SK-N-MC (cell line): Measurements from ENCODE around the gene JMJD1C.
"Not testable (repeated sequence)": the region's sequence is repeated elsewhere in the genome, so short reads cannot be mapped to it uniquely, and the experiment has no call there.

Experiments used
- DNase-seq: peaks from one replicate; pipeline ENCODE4 v3.0.0-alpha.2; 2011; ENCODE audit warnings: low read depth, low spot score
- H3K27ac ChIP-seq: fragments of 200-600 bp; sonication (generic); 2 replicates; pipeline ENCODE4 v1.5.1; 2016; ENCODE audit warnings: mixed run types
- H3K36me3 ChIP-seq: fragments of 200-600 bp; sonication (generic); 2 replicates; pipeline ENCODE4 v1.6.1; 2017; ENCODE audit warnings: antibody characterized with exemption, low read length, mixed read lengths; ENCODE audit not compliant: insufficient read depth
- H3K4me3 ChIP-seq: fragments of 200-600 bp; sonication (generic); 2 replicates; pipeline ENCODE4 v1.5.1; 2016
- H3K9ac ChIP-seq: fragments of 200-600 bp; sonication (generic); 2 replicates; pipeline ENCODE4 v1.8.0; 2017; ENCODE audit warnings: mixed run types, mixed read lengths; ENCODE audit not compliant: insufficient read length
- H3K9me3 ChIP-seq: fragments of 200-600 bp; sonication (generic); 2 replicates; pipeline ENCODE4 v1.6.1; 2017; ENCODE audit warnings: low read depth, mild to moderate bottlenecking, antibody characterized with exemption, low read length, moderate library complexity, mixed read lengths
- EZH2 ChIP-seq: fragments of 200-600 bp; sonication (generic); IDR thresholded peaks from one replicate; pipeline ENCODE4 v1.6.1; 2017; ENCODE audit warnings: antibody characterized with exemption
- FOXP2 ChIP-seq: optimal IDR thresholded peaks from 2 replicates; pipeline ENCODE3; 2011; ENCODE audit warnings: mild to moderate bottlenecking, moderate library complexity; ENCODE audit not compliant: insufficient read depth; ENCODE audit errors: extremely low read length, control extremely low read depth
- POLR2AphosphoS5 ChIP-seq: IDR thresholded peaks from 2 replicates; pipeline ENCODE4 v1.6.1; 2012; ENCODE audit warnings: mild to moderate bottlenecking, low read depth, low read length, borderline replicate concordance

Gene JMJD1C

GRCh38 chr10:63352976-63353375 lies 112.8 kb downstream of the JMJD1C start:
- TF ChIP-seq FOXP2, result no peak
- no peak for TF ChIP-seq POLR2AphosphoS5
- no peak for TF ChIP-seq EZH2

GRCh38 chr10:63348245-63348850 lies 117.4 kb downstream of the JMJD1C start:
- Histone ChIP-seq H3K36me3 (no peaks in the 10 kb centered on the region), H3K9ac (no peak overlapping the region), H3K4me3 (no peak overlapping the region), H3K9me3 (no peaks in the 10 kb centered on the region), H3K27ac (no peak overlapping the region)
- DNase-seq, result no peak
- TF ChIP-seq POLR2AphosphoS5 (no peak), FOXP2 (no peak), EZH2 (no peak)

More at GRCh38 chr10:63352976-63353375, 112.8 kb downstream of the JMJD1C start:
- Histone ChIP-seq H3K27ac (no peak overlapping the region), H3K9ac (no peak overlapping the region), H3K9me3 (no peaks in the 10 kb centered on the region), H3K36me3 (no peaks in the 10 kb centered on the region), H3K4me3 (no peak overlapping the region)
- DNase-seq, result no peak

DNA sequence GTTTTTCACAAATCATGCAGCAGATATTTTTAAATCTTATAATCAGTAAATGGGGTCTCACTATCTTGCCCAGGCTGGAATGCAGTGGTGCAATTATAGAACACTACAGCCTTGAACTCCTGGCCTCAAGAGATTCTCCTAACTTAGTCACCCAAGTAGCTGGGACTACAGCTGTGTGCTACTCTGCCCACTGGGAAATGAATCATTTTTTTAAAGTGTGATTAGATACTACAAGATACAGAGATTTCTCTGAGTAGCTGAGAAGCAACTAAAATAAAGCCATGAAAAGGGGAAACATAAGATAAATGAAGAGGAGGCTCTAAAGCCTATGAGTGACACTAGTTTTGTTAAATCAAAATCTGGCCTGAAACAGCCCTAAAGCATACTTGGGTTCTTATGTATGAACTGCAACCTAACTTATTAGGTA lies 119.7 kb downstream of the JMJD1C start:
- no peak for TF ChIP-seq FOXP2
- no peak for TF ChIP-seq EZH2
- TF ChIP-seq POLR2AphosphoS5, result no peak
- no peak overlapping the region for H3K27ac ChIP-seq
- H3K9ac ChIP-seq, result no peak overlapping the region
- H3K4me3 ChIP-seq, result no peak overlapping the region
- no peaks in the 10 kb centered on the region for H3K36me3 ChIP-seq
- DNase-seq, result no peak
- no peaks in the 10 kb centered on the region for H3K9me3 ChIP-seq

GRCh38 chr10:63344269-63344668 lies 121.5 kb downstream of the JMJD1C start:
- H3K36me3 ChIP-seq, result no peaks in the 10 kb centered on the region
- no peaks in the 10 kb centered on the region for H3K9me3 ChIP-seq
- TF ChIP-seq FOXP2 (no peak), EZH2 (no peak), POLR2AphosphoS5 (no peak)
- no peak overlapping the region for H3K27ac ChIP-seq
- H3K9ac ChIP-seq, result no peak overlapping the region
- no peak overlapping the region for H3K4me3 ChIP-seq
- no peak for DNase-seq

GRCh38 chr10:63343476-63343875 lies 122.3 kb downstream of the JMJD1C start:
- Histone ChIP-seq H3K27ac (no peak overlapping the region), H3K9ac (no peak overlapping the region), H3K36me3 (no peaks in the 10 kb centered on the region), H3K9me3 (no peaks in the 10 kb centered on the region), H3K4me3 (no peak overlapping the region)
- DNase-seq, result no peak
- no peak for TF ChIP-seq FOXP2
- TF ChIP-seq EZH2, result no peak

DNA sequence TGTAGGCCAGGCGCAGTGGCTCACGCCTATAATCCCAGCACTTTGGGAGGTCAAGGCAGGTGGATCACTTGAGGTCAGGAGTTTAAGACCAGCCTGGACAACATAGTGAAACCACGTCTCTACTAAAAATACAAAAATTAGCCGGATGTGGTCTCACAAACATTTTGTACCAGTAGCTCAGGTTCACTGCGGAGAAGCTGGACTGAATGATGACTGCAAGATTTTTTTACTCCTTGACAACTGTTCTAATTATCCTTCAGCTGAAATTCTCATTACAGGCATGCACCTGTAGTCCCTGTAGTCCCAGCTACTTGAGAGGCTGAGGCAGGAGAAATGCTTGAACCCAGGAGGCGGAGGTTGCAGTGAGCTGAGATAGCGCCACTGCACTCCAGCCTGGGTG lies 126.1 kb downstream of the JMJD1C start:
- not testable (repeated sequence) for H3K4me3 ChIP-seq, DNase-seq, H3K9me3 ChIP-seq, H3K27ac ChIP-seq, H3K9ac ChIP-seq, H3K36me3 ChIP-seq

GRCh38 chr10:63337455-63338251 lies 128.1 kb downstream of the JMJD1C start:
- TF ChIP-seq POLR2AphosphoS5 (no peak), FOXP2 (no peak), EZH2 (no peak)

DNA sequence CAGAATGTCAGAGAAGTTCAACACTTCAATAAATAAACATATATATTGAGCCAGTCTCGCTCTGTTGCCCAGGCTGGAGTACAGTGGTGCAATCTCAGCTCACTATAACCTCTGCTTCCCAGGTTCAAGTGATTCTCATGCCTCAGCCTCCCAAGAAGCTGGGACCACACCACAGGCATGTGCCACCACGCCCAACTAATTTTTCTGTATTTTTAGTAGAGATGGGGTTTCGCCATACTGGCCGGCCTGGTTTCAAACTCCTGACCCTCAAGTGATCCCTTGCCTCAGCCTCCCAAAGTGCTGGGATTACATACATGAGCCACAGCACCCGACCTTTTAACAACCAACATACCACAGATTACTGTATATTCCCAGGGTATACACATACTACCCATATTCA lies 134.2 kb downstream of the JMJD1C start:
- no peak for DNase-seq

More at GRCh38 chr10:63337455-63338251, 128.1 kb downstream of the JMJD1C start:
- no peak for DNase-seq
- H3K9me3 ChIP-seq, result no peaks in the 10 kb centered on the region
- no peak overlapping the region for H3K9ac ChIP-seq
- no peaks in the 10 kb centered on the region for H3K36me3 ChIP-seq
- no peak overlapping the region for H3K27ac ChIP-seq
- H3K4me3 ChIP-seq, result no peak overlapping the region

More for the DNA sequence above, 134.2 kb downstream of the JMJD1C start:
- no peak for TF ChIP-seq POLR2AphosphoS5
- no peak for TF ChIP-seq FOXP2
- no peak for TF ChIP-seq EZH2
- no peaks in the 10 kb centered on the region for H3K36me3 ChIP-seq
- H3K9me3 ChIP-seq, result no peaks in the 10 kb centered on the region
- no peak overlapping the region for H3K9ac ChIP-seq
- no peak overlapping the region for H3K27ac ChIP-seq
- no peak overlapping the region for H3K4me3 ChIP-seq
